NCI-H748 (cell line): ENCODE measurements around the gene CSAG1.
"Not testable (repeated sequence)": the region's sequence is repeated elsewhere in the genome, so short reads cannot be mapped to it uniquely, and the experiment has no call there.

Experiments
- DNase-seq: peaks from one replicate; lab custom pipeline; 2025; ENCODE audit not compliant: unreplicated experiment; lab: John Stamatoyannopoulos, UW

Gene CSAG1

GRCh38 chrX:152700390-152700789 is 33.1 kb downstream of the CSAG1 start:
- DNase-seq = not testable (repeated sequence)

- DNase-seq = not testable (repeated sequence)
Measured at GRCh38 chrX:152697952-152698931, 35.3 kb downstream of the CSAG1 start, which contains the start of gene MAGEA3. Gene MAGEA3 (plus strand): TSS chrX:152698794. CDS start chrX:152700833, 2,039 bp downstream.

GRCh38 chrX:152681012-152681411 is 52.5 kb downstream of the CSAG1 start:
- DNase-seq = not testable (repeated sequence)
